Hematopoietic multipotent progenitor cell (in vitro differentiated cells): Measurements from ENCODE around the gene TSPAN31. TPM values are rescaled to one million over a fixed set of nuclear protein-coding genes. Genes with fewer than 3 reads are reported as not detected.

Experiments used
- DNase-seq, 3 donors: peaks; one replicate each; pipeline ENCODE4 v3.0.0-alpha.2; 2011 to 2015; ENCODE audit warnings: low read depth in 2 of 3, low spot score in 2 of 3
- total RNA-seq: library from RNA; depleted of rRNA; stranded (reverse); fragments of >200 nt; gene quantifications from one replicate; pipeline ENCODE4 v1.2.3, GENCODE V29; 2012

The TSPAN31 gene
- total RNA-seq, 1 donor: 41.7 TPM

GRCh38 chr12:57735198-57735855 lies 9.5 kb upstream of the TSPAN31 start:
- DNase-seq: no peak

GRCh38 chr12:57735952-57736740 lies 8.7 kb upstream of the TSPAN31 start:
- DNase-seq: no peak

GRCh38 chr12:57736741-57737466 lies 7.9 kb upstream of the TSPAN31 start:
- no peak for DNase-seq

GRCh38 chr12:57737467-57738460 lies 7.1 kb upstream of the TSPAN31 start:
- DNase-seq: no peak

GRCh38 chr12:57738661-57739237 lies 6.1 kb upstream of the TSPAN31 start, which contains the start of gene AGAP2:
Gene AGAP2, minus strand, starts transcription at chr12:57738742. Its CDS starts 496 bp downstream, at chr12:57738246.
- DNase-seq: no peak

GRCh38 chr12:57739387-57739786 lies 5.5 kb upstream of the TSPAN31 start:
- DNase-seq: no peak

DNA sequence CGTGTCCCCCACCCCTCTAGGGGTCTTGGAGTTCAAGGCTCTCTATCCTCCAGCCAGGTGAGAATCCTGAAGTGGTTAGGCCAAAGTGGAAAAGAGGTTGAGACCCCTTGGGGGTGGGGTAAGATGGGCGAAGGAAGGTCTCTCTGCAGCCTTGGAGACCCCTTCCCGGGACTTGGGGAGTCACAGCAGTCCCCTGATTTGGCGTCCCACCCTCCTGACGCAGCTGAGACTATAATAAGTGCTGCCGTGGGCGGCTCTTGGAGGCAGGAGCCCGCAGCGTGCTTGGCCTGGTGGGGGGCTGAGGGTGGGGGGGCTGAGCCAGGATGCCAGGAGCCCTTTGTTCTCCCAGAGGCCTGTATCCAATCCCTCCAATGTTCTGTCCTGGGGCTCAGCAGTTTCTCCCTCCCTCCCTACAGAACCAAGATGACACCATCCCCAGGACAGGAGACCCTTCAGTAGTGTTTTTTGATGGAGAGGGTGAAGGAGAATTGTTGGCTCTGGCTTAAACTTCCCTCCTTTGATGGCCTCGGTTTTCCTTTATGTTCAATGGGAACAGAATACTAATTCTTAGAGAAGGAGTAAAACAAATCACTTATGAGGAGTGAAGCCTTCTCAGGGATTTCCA lies 4.8 kb upstream of the TSPAN31 start:
- no peak for DNase-seq

- peak; percentile 55 to 91 (median 84) for DNase-seq
Measured at GRCh38 chr12:57740656-57741412, 4.0 kb upstream of the TSPAN31 start.

- no peak for DNase-seq
Measured at GRCh38 chr12:57741413-57741789, 3.4 kb upstream of the TSPAN31 start.

GRCh38 chr12:57741844-57742738 lies 2.7 kb upstream of the TSPAN31 start:
- peak; percentile 50 to 81 (median 80) for DNase-seq

DNA sequence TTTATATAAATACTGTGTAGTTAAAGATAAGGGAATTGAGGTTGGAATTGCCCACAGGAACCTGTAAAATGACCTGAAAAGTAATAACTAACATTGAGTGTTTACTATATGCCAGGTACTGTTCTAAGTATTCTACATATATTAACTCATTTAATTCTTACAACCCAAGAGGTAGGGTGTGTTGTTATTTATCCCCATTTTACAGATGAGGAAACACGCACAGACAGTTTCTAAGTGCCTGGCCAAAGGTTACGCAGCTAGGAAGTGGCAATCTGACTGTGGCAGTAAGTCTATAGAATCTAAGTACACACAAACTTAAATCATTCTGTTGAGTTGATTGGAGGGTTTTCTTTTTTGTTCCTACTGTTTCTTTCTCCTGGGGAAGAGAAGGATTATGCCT lies 1.1 kb upstream of the TSPAN31 start:
- DNase-seq: no peak

GRCh38 chr12:57744194-57744776 lies 554 bp upstream of the TSPAN31 start:
- peak in 2 of 3 donors; percentile 91 for DNase-seq

GRCh38 chr12:57745485-57745881 lies 644 bp downstream of the TSPAN31 start:
- DNase-seq: no peak

GRCh38 chr12:57746025-57746424 lies 1.2 kb downstream of the TSPAN31 start:
- no peak for DNase-seq

DNA sequence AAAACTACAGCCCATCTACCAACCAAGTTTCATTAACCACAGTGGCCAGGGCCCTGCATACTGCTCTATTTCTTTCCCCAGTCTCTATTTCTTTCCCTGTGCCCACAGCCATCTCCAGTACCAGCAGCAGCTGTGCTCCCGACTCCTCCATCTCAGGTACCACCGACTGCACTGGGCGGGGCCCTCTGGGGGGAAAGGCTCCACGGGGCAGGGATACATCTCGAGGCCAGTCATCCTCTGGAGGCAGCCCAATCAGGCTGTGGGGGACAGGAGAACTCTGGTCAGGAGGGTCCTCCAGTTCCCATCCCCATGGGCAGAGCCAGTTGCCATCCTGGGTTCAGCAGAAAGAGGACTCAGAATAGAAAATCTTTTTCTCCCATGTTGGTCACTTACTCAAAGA lies 4.2 kb downstream of the TSPAN31 start:
- DNase-seq: no peak

- no peak for DNase-seq
Measured at GRCh38 chr12:57750561-57751431, 6.0 kb downstream of the TSPAN31 start.
